Right ventricle myocardium superior (tissue), 1 donor: ENCODE results near the gene HAPLN3. TPM values are rescaled to one million over a fixed set of nuclear protein-coding genes. Genes with fewer than 3 reads are reported as not detected.

Experiments
- ATAC-seq: fragments of 200-7000 bp; cut with Tn5 transposase; one replicate; pipeline ENCODE4 v1.9.1; 2020; ENCODE audit warnings: mild to moderate bottlenecking; ENCODE audit not compliant: poor library complexity
- DNase-seq: peaks from one replicate; pipeline ENCODE4 v3.0.0-alpha.2; 2020
- intact Hi-C: fragments of 100-400 bp; cut with DNase I; formaldehyde crosslinking; loops from one replicate; pipeline ENCODE4 v1.11.2; 2022
- total RNA-seq: library from RNA; stranded (reverse); fragmentation: NEBNext Ultra II Directional; extraction: Animal tissue kit (Norgen Biotek cat#: 25700); gene quantifications from one replicate; pipeline ENCODE4 v1.2.1, GENCODE V29; 2021
- donor health status: DM: no; HTN: yes; CAD: no; lungs with severe emphysema.

Gene HAPLN3
- total RNA-seq, 1 donor from 2014 or later = 2.0 TPM

DNA sequence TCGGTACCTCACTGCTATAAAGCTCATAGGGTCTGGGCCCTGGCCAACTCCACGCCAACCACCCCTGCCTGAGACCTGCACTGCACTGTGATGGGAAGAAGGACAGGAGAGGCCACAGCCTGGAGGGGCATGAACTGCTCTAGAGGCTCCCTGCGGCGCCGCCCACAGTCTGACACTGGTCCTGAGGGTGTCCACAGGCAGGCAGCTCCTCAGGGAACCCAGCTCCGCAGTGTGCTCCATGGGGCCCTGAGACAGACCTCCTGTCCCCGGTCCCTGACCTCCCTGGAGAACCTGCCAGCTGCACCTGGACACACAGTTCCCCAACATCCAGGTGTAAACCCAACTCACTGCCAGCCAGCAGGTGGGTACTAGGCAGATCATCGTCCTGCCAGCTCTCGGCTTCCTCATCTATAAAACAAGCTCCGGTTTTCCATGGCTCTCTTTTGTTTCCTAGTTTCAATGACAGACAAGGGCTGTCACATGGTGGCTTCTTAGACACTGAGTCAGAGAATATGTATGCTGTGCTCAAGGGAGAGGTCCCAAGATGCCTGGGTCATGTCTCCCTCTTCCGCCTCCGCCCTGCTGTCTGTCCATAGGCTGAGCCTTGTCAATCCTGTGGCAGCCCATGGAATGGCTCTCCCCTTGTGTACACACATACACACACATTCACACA, 5.1 kb upstream of the HAPLN3 start:
- ATAC-seq (no peak), DNase-seq (no peak)
- intact Hi-C loops = loop anchor here (5.0 kb wide), 1 partner anchor 282 kb away; no protein-coding TSS in a partner anchor

DNA sequence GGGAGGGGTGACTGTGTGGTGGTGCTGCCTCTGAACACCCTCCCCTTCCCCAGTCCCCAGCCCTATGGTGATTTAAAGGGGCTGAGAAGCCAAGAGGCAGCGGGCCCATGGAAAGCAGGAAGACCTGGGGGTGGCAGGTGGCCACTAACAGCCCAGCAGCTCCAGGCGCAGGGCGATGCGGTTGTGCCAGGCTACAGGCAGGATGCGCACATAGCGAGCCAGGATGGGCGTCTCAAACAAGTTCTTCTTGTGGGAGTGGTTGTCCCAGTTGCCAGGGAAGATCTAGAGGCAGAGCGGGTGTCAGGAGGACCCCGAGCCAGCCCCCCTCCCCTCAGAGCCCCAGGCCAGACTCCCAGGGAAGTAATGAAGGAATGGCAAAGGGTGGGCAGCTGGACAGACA, 3.9 kb upstream of the HAPLN3 start:
- DNase-seq (no peak), ATAC-seq (no peak)
- intact Hi-C loops = no loop called here

- intact Hi-C loops = no loop called here
- ATAC-seq (no peak), DNase-seq (no peak)
Observed at GRCh38 chr15:88898736-88899135, 3.4 kb upstream of the HAPLN3 start.

- DNase-seq = peak; percentile 93
- intact Hi-C loops = no loop called here
- ATAC-seq = peak; percentile 94
Observed at GRCh38 chr15:88897456-88898194, 2.3 kb upstream of the HAPLN3 start.

DNA sequence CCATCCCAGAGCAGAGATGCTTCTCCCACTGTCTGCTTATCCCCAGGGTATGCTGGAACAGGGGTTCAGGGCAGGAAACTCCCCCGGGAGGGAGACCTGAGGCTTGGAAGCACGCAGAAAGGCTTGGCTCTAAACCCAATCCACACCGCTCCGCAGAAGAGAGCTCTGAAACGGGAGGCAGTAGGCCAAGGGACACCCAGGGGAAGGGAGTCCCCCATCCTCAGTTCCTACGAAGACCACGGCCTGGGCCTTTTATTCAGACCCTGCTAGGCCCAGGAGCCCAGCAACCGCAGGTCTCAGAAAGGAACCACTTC, 1.8 kb upstream of the HAPLN3 start:
- ATAC-seq = no peak
- DNase-seq = no peak
- intact Hi-C loops = no loop called here

GRCh38 chr15:88896333-88897033, 1.1 kb upstream of the HAPLN3 start:
- intact Hi-C loops = no loop called here
- no peak for ATAC-seq
- DNase-seq = no peak

DNA sequence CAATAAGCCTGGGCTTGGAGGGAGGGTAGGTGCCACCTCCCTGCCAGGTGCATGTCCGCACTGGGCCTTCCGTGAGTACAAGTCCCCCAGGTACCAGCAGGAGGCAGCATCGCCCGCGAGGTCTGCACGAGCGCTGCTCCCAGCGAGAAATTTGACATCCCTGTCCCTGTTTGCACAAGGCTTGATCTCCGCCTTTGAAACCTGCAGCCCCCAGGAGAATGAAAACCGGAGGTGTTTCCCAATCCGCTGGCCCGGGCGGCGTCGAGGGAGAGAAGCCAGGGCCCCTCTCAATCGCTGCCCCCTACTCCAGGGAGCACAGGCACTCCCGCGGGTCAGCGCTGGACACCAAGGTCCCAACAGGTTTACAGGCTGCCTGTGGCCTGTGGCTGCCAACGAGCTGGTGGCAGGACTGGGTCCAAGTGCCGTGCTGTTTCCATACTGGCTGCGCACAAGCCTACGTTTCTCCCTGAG, 961 bp downstream of the HAPLN3 start:
- intact Hi-C loops = no loop called here
- DNase-seq = peak; percentile 66
- peak; percentile 26 for ATAC-seq

DNA sequence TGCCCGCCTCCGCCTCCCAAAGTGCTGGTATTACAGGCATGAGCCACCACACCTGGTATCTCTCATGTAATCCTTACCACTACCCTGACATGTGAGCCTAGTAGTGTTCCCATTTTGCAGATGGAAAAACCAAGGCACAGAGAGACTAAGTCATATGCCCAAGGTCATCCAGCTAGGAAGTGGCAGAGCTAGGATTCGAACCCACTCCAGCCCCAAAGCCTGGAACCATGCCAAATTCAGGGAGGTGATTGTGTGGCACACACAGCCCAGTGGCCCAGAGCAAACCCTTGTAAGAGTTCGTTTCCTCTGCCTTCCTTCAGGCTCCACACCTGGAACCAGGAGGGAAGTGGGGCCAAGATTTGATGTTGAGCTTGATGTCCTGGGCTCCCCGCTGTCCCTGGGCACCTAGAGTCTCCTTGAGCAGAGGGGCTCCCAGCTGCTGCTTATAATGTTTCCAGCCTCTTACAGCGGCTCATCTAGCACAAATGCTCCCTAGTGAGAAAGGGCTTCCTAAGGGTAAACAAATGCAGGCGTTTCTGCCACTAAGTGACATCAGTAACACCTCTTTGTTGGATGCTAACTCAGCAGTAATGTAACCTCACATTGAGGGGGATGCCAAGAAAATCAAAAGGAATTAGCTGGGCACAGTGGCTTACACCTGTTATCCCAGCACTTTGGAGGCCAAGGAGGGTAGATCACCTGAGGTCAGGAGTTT, 3.6 kb downstream of the HAPLN3 start:
- DNase-seq (no peak), ATAC-seq (no peak)
- intact Hi-C loops = no loop called here

- ATAC-seq (no peak), DNase-seq (no peak)
- intact Hi-C loops = no loop called here
Observed at GRCh38 chr15:88890495-88890894, 4.8 kb downstream of the HAPLN3 start.

DNA sequence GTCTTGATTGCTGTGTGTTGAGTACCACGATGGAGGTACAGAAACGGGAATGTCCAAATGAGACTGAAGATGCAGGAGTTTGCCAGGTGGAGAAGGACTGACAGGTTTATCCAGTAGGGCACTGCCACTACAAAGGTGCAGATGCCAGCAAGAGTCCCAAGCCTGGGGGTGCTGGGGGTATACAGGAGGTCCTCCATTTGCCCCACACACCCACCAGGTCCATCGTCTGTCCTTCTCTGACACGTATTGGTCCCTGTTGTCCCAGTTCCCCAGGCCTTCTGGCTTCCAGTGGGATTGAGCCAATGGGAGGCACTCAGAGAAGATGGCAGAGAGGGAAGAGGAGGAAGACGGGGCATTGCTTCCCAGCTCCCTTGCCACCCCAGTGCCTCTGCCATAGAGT, 6.6 kb downstream of the HAPLN3 start:
- intact Hi-C loops = no loop called here

GRCh38 chr15:88887068-88887580, 8.2 kb downstream of the HAPLN3 start:
- ATAC-seq = no peak
- DNase-seq = no peak
- intact Hi-C loops = no loop called here

More for the DNA sequence above, 6.6 kb downstream of the HAPLN3 start:
- no peak for DNase-seq
- no peak for ATAC-seq

DNA sequence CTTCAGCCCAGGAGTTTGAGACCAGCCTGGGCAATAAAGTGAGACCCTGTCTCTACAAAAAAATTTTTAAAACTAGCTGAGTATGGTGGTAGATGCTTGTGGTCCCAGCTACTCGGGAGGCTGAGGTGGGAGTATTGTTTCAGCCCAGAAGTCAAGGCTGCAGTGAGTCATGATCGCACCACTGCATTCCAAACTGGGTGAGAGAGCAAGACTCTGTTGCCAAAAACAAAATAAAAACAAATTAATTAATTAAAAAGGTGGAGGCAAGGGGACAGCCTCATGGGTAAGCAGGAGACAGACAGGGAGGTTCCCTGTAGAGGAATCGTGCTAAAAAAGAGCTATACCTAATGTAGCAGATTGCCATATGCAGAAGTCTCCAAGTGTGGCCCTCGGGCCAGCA, 12.6 kb downstream of the HAPLN3 start:
- DNase-seq = no peak
- intact Hi-C loops = no loop called here
- ATAC-seq = no peak

DNA sequence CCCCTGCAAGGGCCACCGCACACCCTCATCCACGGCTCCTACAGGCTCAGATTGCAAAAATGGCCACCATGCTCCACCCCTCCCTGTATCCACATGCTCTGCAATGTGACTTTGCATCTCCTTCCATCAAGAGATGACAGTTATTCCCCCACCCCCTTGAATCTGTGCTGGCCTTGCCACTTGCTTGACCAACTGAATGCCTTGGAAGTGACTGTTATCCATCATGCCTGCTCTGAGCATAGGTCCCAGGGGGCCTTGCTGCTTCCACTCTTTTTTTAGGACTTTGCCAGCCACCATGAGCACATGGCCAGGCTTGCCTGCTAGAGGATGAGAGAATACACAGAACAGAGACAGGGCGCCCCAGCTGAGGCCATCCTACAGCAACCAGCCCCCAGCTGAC, 13.6 kb downstream of the HAPLN3 start:
- intact Hi-C loops = no loop called here
- ATAC-seq (no peak), DNase-seq (no peak)

- ATAC-seq (no peak), DNase-seq (no peak)
- intact Hi-C loops = no loop called here
Observed at GRCh38 chr15:88880944-88881740, 14.2 kb downstream of the HAPLN3 start.

- peak; percentile 62 for DNase-seq
Observed at GRCh38 chr15:88878720-88879184, 16.6 kb downstream of the HAPLN3 start.

DNA sequence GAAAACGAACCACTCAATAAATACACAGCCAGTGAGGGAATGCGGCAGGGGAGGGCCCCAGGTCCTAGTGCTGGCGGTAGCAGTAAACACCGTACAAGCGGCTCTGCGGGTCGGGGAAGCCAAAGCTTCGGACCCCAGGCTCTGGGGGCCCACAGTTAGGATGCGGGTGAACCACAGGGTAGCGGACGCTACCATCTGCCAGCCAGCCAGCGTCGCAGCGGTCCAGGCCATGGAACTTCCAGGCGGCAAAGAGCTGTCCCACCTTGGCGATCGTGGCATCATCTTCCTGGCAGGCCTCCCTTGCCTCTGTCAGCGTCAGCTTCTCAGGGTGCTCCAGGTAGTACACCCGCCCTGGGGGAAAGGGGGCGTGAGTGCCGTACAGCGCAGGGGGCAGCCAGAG, 17.4 kb downstream of the HAPLN3 start:
- ATAC-seq = no peak
- DNase-seq = no peak
- intact Hi-C loops = no loop called here

More at GRCh38 chr15:88878720-88879184, 16.6 kb downstream of the HAPLN3 start:
- intact Hi-C loops = no loop called here
- ATAC-seq = no peak

DNA sequence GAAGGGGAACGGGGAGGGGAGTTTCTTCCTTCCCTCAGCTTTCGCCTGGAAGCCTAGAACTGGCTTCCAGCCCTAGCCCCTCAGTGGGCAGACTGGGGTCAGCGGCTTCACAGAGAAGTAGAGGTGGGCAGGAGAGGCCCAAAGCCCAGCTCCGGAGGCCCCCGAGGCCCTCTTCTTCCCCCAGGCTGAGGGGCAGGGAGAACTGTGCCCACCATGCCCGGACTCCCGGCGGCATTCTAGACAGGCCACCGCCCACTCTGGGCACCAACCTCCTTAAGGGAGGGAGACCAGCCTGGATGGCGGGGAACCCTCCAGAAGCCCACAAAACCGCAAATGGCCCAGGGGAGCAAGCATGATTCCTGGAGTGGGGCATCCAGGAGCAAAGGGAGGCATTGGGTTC, 17.9 kb downstream of the HAPLN3 start:
- ATAC-seq = no peak
- DNase-seq = no peak
- intact Hi-C loops = no loop called here

DNA sequence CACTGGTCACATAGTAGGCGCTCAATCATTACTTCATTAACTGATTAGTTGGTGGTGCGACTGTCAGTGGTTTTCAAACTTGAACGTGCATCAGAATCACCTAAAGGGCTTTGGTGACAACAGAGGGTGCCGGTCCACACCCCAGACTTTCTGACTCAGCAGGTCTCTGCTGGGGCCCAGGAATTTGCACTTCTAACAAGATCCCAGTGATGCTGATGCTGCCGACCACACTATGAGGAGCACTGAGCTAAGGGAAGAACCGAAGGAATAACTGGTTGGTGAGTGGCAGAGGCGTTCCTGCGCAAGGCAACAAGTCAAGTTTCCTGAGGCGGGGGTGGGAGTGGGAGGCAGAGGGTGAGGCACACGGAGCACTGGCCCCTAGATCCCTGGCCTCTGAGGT, 18.8 kb downstream of the HAPLN3 start:
- ATAC-seq (no peak), DNase-seq (no peak)
- intact Hi-C loops = no loop called here
